Adrenal gland (tissue), 12 donors: ENCODE data around the gene MAP3K6. TPM values are rescaled to one million over a fixed set of nuclear protein-coding genes. Genes with fewer than 3 reads are reported as not detected.
A peak's percentile ranks its signal among the peaks of the same experiment; 100 is the strongest.

Experiments
- DNase-seq, 7 donors: peaks; one replicate each; pipeline ENCODE4 v3.0.0-alpha.2; 2019 to 2020
- H3K27ac ChIP-seq, 5 donors: fragments of 200-600 bp; sonication (generic) in 4 of 5; 1 replicate in 3 of 5; 2 replicates in 2 of 5; pipeline versions ENCODE4 v1.5.1 to v1.8.0; 2016 to 2020; ENCODE audit warnings: mild to moderate bottlenecking in 1 of 5
- H3K27me3 ChIP-seq: fragments of 200-600 bp; 2 replicates; pipeline ENCODE4 v1.8.0; 2021
- H3K36me3 ChIP-seq, 2 donors: fragments of 200-600 bp; replicated peaks in 1 of 2; 1 replicate in 1 of 2; 2 replicates in 1 of 2; pipeline versions ENCODE4 v1.5.1 to v1.8.0; 2018 to 2022
- H3K4me1 ChIP-seq, 2 donors: fragments of 200-600 bp; replicated peaks in 1 of 2; 1 replicate in 1 of 2; 2 replicates in 1 of 2; pipeline versions ENCODE4 v1.5.1 to v1.8.0; 2018 to 2021
- H3K4me3 ChIP-seq, 4 donors: fragments of 200-600 bp; sonication (generic) in 3 of 4; one replicate each; pipeline ENCODE4 v1.5.1; 2016 to 2018
- H3K9me3 ChIP-seq, 3 donors: fragments of 200-600 bp; sonication (generic) in 1 of 3; replicated peaks in 1 of 3; 1 replicate in 2 of 3; 2 replicates in 1 of 3; pipeline versions ENCODE4 v1.5.1 to v1.8.0; 2016 to 2021
- POLR2A ChIP-seq, 2 donors: fragments of 450-650 bp; IDR thresholded peaks; one replicate each; pipeline ENCODE4 v1.6.1; 2017; ENCODE audit warnings: antibody characterized with exemption in 2 of 2, mild to moderate bottlenecking in 2 of 2, moderate library complexity in 1 of 2
- WGBS, 4 donors: extraction: QIAGEN DNeasy Blood & Tissue Kit in 2 of 4; methylation state at CpG; one replicate each; pipeline versions ENCODE4 v1.1.5 to v1.1.7; 2013 to 2017; 5-methylcytosine and 5-hydroxymethylcytosine counted together
- intact Hi-C, 2 donors: fragments of 100-400 bp; cut with DNase I; formaldehyde crosslinking; loops; one replicate each; pipeline versions ENCODE4 v1.14.1 to v1.15.0; 2022 to 2023
- polyA plus RNA-seq, 3 donors: library from polyadenylated mRNA; stranded (reverse); fragments of 200-250 nt in 2 of 3; fragments of 350-450 nt in 1 of 3; fragmentation: Illumina TruSeq in 1 of 3; extraction: RNeasy Lipid Tissue Mini Kit (QIAGEN cat#74804) in 1 of 3; gene quantifications; one replicate each; pipeline ENCODE4 v1.2.3, GENCODE V29; 2013 to 2014
- total RNA-seq, 9 donors: library from RNA; depleted of rRNA in 4 of 9; stranded (reverse); fragments of >200 nt in 4 of 9; fragments of 120-200 nt in 1 of 9; fragmentation: NEBNext Ultra II Directional in 1 of 9; extraction: Animal tissue kit (Norgen Biotek cat#: 25700) in 1 of 9; gene quantifications; one replicate each; pipeline versions ENCODE4 v1.1.0 to v1.2.4, GENCODE V29; 2013 to 2023
- TF ChIP-seq, protein P1 (sequence below), 6 experiments: fragments of 450-650 bp in 4 of 6; fragments of 200-600 bp in 2 of 6; sonication (generic) in 1 of 6; IDR thresholded peaks; 1 replicate in 5 of 6; 2 replicates in 1 of 6; pipeline versions ENCODE4 v1.5.1 to v1.8.0; 2016 to 2021; ENCODE audit warnings: antibody characterized with exemption in 6 of 6, mild to moderate bottlenecking in 2 of 6, moderate library complexity in 1 of 6
- donor health status: healthy with polysubstance abuse.
- donor health status: Bipolar disorder and iron deficiency.
- donor health status: DM: yes; HTN: yes; CAD: no.
- donor health status: DM: no; HTN: no; CAD: no.
- donor health status: DM: no; HTN: no; CAD: no.
- donor health status: DM: yes; HTN: yes; CAD: no.

The MAP3K6 gene
- total and polyA plus RNA-seq, 12 donors, result 6.5 to 136 (median 26.6) TPM

- TF ChIP-seq, protein P1, sequence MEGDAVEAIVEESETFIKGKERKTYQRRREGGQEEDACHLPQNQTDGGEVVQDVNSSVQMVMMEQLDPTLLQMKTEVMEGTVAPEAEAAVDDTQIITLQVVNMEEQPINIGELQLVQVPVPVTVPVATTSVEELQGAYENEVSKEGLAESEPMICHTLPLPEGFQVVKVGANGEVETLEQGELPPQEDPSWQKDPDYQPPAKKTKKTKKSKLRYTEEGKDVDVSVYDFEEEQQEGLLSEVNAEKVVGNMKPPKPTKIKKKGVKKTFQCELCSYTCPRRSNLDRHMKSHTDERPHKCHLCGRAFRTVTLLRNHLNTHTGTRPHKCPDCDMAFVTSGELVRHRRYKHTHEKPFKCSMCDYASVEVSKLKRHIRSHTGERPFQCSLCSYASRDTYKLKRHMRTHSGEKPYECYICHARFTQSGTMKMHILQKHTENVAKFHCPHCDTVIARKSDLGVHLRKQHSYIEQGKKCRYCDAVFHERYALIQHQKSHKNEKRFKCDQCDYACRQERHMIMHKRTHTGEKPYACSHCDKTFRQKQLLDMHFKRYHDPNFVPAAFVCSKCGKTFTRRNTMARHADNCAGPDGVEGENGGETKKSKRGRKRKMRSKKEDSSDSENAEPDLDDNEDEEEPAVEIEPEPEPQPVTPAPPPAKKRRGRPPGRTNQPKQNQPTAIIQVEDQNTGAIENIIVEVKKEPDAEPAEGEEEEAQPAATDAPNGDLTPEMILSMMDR (IDR thresholded peaks at IDR 0.05), result no peak
- no peak for TF ChIP-seq POLR2A (IDR thresholded peaks at IDR 0.05)
- Histone ChIP-seq H3K36me3 (no peaks in the 10 kb centered on the region), H3K27me3 (no peaks in the 10 kb centered on the region), H3K4me1 (peaks cover 0 to 8% of the 10 kb centered on the region in 2 donors), H3K9me3 (no peaks in the 10 kb centered on the region), H3K27ac (no peak overlapping the region), H3K4me3 (no peak overlapping the region)
- WGBS, 4 donors, result 55 to 75% (median 73%) methylated on average over 5 to 8 of the region's 8 CpGs
- DNase-seq, result no peak
- intact Hi-C loops, result no loop called here
Measured at GRCh38 chr1:27342391-27342777, 24.4 kb downstream of the MAP3K6 start.

GRCh38 chr1:27341525-27342252 lies 25.1 kb downstream of the MAP3K6 start, which contains the start of gene SYTL1:
SYTL1 (plus strand) TSS chr1:27342022; CDS start chr1:27345335, 3,313 bp downstream.
- Histone ChIP-seq H3K27me3 (no peaks in the 10 kb centered on the region), H3K27ac (peak within 1 kb of the TSS in 1 of 5 donors; percentile 29), H3K36me3 (peaks cover 0 to under 1% of the 10 kb centered on the region in 2 donors), H3K4me3 (no peak within 1 kb of the TSS), H3K9me3 (no peaks in the 10 kb centered on the region), H3K4me1 (peaks cover 0 to 8% of the 10 kb centered on the region in 2 donors)
- intact Hi-C loops, result no loop called here
- TF ChIP-seq POLR2A (IDR thresholded peaks at IDR 0.05), result no peak
- TF ChIP-seq, protein P1 (IDR thresholded peaks at IDR 0.05), result no peak
- 22 to 43% (median 33%) methylated on average over 11 to 22 of the region's 22 CpGs for WGBS, 4 donors
- peak in 5 of 7 donors; percentile 51 to 62 (median 56) for DNase-seq

GRCh38 chr1:27339213-27339612 lies 27.5 kb downstream of the MAP3K6 start:
- 40 to 50% (median 44%) methylated on average over 5 of the region's 5 CpGs for WGBS, 4 donors
- peak in 1 of 7 donors; percentile 23 for DNase-seq

DNA sequence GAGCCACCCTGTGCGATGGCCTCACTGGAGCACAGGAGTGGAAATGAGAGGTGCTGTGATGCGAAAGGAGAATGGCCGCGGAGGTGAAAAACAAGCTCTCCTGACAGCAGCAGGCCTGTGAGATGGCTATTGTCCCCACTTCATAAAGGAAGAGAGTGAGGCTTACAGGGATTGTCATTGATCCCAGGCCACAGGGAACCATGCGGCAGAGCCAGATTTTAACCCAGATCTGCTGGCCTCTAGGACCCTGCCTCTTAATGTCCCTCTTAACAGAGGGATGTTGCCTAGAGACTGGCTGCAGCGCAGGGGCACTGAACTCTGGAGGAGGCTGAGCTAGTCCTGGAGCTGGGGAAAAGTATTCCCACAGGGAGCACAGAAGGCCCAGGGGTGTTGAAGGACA lies 28.0 kb downstream of the MAP3K6 start:
- DNase-seq, result no peak
- WGBS, 4 donors, result 89 to 96% (median 91%) methylated on average over 6 of the region's 6 CpGs
- TF ChIP-seq, protein P1 (IDR thresholded peaks at IDR 0.05), result no peak
- TF ChIP-seq POLR2A (IDR thresholded peaks at IDR 0.05), result no peak
- H3K4me3 ChIP-seq, result no peak overlapping the region
- H3K27ac ChIP-seq, result no peak overlapping the region
- peaks cover 0 to 30% of the 10 kb centered on the region in 2 donors for H3K36me3 ChIP-seq
- H3K27me3 ChIP-seq, result no peaks in the 10 kb centered on the region
- peaks cover 0 to 8% of the 10 kb centered on the region in 2 donors for H3K4me1 ChIP-seq
- no peaks in the 10 kb centered on the region for H3K9me3 ChIP-seq
- intact Hi-C loops, result no loop called here

More at GRCh38 chr1:27339213-27339612, 27.5 kb downstream of the MAP3K6 start:
- TF ChIP-seq POLR2A (IDR thresholded peaks at IDR 0.05), result no peak
- TF ChIP-seq, protein P1 (IDR thresholded peaks at IDR 0.05), result peak in 1 of 6 experiments; percentile 7
- intact Hi-C loops, result no loop called here
- peaks cover 0 to 25% of the 10 kb centered on the region in 2 donors for H3K36me3 ChIP-seq
- H3K4me3 ChIP-seq, result no peak overlapping the region
- peaks cover 0 to 8% of the 10 kb centered on the region in 2 donors for H3K4me1 ChIP-seq
- H3K9me3 ChIP-seq, result no peaks in the 10 kb centered on the region
- no peaks in the 10 kb centered on the region for H3K27me3 ChIP-seq
- H3K27ac ChIP-seq, result no peak overlapping the region
